Nephron progenitor cell (in vitro differentiated cells): ENCODE data around the gene ACOT9.

Source experiments
- DNase-seq: peaks from one replicate; pipeline ENCODE4 v3.0.0; 2021
- H3K27ac Mint-ChIP-seq: 2 replicates; pipeline ENCODE4 v1.8.0; 2021; ENCODE audit warnings: mild to moderate bottlenecking, moderate library complexity, mixed read lengths
- H3K27me3 Mint-ChIP-seq: 2 replicates; pipeline ENCODE4 v1.8.0; 2021; ENCODE audit warnings: mild to moderate bottlenecking, low read depth, mixed read lengths; ENCODE audit not compliant: poor library complexity
- H3K36me3 Mint-ChIP-seq: 2 replicates; pipeline ENCODE4 v1.8.0; 2021; ENCODE audit warnings: low read depth, mixed read lengths
- H3K4me1 Mint-ChIP-seq: 2 replicates; pipeline ENCODE4 v1.8.0; 2021; ENCODE audit warnings: mixed read lengths
- H3K4me3 Mint-ChIP-seq: 2 replicates; pipeline ENCODE4 v1.8.0; 2021; ENCODE audit warnings: mild to moderate bottlenecking, moderate library complexity, mixed read lengths
- H3K9me3 Mint-ChIP-seq: 2 replicates; pipeline ENCODE4 v1.8.0; 2021; ENCODE audit warnings: mild to moderate bottlenecking, moderate library complexity, mixed read lengths
- TF ChIP-seq, protein P1 (sequence below): fragments of 200-600 bp; sonication (generic); IDR thresholded peaks from 2 replicates; pipeline ENCODE4 v1.5.0; 2021; ENCODE audit warnings: antibody characterized with exemption

Gene ACOT9

DNA sequence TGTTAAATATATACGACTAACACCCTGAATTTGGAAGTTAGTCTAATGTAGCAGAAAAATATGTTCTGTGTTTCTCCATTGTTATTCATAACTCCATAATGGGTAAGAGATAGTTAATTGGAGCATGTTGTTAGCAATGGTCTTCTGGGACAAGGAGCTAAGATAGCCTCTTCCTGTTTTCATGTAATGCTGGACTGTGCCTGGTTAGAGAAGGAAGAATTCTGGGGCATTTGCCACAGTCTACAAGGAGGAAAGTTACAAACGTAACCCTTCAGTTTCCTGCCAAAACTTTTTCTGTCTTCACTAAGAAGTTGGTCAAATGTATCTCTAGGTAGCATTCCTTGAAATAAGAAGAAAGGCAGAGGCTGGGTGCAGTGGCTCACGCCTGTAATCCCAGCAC, 70.0 kb downstream of the ACOT9 start:
- no peak overlapping the region for H3K4me3 Mint-ChIP-seq
- H3K27me3 Mint-ChIP-seq, result no peaks in the 10 kb centered on the region
- peaks cover 14% of the 10 kb centered on the region for H3K4me1 Mint-ChIP-seq
- H3K27ac Mint-ChIP-seq, result peak overlapping the region; percentile 83
- TF ChIP-seq, protein P1, sequence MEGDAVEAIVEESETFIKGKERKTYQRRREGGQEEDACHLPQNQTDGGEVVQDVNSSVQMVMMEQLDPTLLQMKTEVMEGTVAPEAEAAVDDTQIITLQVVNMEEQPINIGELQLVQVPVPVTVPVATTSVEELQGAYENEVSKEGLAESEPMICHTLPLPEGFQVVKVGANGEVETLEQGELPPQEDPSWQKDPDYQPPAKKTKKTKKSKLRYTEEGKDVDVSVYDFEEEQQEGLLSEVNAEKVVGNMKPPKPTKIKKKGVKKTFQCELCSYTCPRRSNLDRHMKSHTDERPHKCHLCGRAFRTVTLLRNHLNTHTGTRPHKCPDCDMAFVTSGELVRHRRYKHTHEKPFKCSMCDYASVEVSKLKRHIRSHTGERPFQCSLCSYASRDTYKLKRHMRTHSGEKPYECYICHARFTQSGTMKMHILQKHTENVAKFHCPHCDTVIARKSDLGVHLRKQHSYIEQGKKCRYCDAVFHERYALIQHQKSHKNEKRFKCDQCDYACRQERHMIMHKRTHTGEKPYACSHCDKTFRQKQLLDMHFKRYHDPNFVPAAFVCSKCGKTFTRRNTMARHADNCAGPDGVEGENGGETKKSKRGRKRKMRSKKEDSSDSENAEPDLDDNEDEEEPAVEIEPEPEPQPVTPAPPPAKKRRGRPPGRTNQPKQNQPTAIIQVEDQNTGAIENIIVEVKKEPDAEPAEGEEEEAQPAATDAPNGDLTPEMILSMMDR, result no peak
- H3K9me3 Mint-ChIP-seq, result no peaks in the 10 kb centered on the region
- peaks cover 59% of the 10 kb centered on the region for H3K36me3 Mint-ChIP-seq
- DNase-seq, result no peak

DNA sequence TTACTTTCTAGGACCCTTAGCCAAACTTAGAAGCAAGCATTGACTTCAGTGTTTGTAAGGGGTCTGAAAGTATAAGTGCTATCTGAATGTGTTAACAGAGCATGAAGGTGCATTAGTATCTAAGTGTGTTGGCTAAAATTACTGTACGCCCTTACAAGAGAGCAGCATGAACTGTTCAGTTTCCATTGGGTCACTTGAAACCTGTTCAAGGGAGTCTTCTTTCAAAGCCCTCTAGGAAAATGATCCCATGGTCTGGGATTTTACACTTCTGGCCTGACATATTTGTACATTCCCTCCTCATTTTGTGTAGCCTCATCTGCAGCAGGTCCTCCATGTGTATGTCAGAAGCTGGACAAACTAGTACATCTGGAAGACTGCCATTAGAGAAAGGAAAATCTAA, 72.5 kb downstream of the ACOT9 start:
- TF ChIP-seq, protein P1, result no peak
- H3K27me3 Mint-ChIP-seq, result no peaks in the 10 kb centered on the region
- DNase-seq, result no peak
- peaks cover 42% of the 10 kb centered on the region for H3K36me3 Mint-ChIP-seq
- H3K4me1 Mint-ChIP-seq, result peaks cover 36% of the 10 kb centered on the region
- H3K9me3 Mint-ChIP-seq, result no peaks in the 10 kb centered on the region
- peak overlapping the region; percentile 63 for H3K27ac Mint-ChIP-seq
- H3K4me3 Mint-ChIP-seq, result no peak overlapping the region

DNA sequence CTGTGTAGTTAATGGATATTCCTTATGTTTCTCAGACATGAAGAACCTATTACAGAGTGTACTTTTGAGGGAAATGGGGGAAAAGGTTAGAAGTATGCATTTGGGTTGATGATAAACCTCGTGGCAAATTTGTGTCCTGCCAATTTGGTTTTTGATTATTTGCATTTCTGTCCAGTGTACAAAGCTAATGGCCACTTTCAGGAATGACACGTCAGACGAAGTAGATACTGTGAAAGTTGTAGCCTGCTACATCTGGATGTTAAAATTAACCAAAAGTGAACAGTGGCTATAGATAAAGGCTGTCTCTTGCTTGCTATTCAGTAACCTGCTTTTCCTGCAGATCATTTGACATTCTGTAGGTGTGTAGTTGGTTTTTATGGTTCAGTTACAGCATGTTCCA, 74.7 kb downstream of the ACOT9 start:
- no peak for DNase-seq
- Mint-ChIP-seq H3K4me1 (peaks cover 36% of the 10 kb centered on the region), H3K27me3 (no peaks in the 10 kb centered on the region), H3K9me3 (no peaks in the 10 kb centered on the region), H3K4me3 (peak overlapping the region; percentile 91), H3K36me3 (peaks cover 27% of the 10 kb centered on the region), H3K27ac (no peak overlapping the region)
- TF ChIP-seq, protein P1, result no peak

DNA sequence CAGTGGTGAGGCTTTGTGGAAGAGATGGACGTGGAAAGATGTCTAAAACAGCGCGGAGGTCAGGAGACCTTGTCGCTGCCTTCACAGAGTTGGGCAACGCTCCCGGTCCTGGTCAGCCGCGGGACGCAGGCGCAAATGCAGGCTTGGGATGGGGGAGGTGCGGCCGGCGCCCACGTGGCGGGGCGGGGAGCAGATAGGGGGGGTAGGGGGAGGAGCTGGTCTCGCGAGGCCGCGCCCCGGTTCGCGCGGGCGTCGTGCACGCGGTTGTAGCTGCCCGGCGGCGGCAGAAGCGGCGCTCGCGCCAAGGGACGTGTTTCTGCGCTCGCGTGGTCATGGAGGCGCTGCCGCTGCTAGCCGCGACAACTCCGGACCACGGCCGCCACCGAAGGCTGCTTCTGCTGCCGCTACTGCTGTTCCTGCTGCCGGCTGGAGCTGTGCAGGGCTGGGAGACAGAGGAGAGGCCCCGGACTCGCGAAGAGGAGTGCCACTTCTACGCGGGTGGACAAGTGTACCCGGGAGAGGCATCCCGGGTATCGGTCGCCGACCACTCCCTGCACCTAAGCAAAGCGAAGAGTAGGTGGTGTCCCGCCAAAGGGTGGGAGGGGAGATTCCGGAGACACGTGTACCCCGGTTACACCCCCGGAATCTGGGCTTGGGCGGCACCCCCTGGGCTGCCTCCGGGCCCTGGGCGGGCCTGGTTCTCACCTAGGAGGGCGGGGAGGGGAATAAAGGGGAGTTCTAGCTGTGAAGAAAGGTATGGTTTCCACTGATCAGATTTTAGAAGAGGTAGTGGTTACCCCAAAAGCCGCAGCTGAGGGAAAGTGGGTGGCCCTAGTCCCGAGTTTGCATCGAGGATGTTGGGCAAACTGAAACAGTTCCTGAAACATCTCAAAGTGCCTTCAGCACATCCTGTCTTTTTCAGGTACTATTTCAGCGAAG, 75.6 kb downstream of the ACOT9 start, which contains the start of gene PRDX4:
TSS of gene PRDX4 (plus strand) at position 255 of the 939 bp plus-strand sequence. CDS start at position 333, 78 bp downstream.
- TF ChIP-seq, protein P1, result no peak
- peaks cover 36% of the 10 kb centered on the region for H3K4me1 Mint-ChIP-seq

DNA sequence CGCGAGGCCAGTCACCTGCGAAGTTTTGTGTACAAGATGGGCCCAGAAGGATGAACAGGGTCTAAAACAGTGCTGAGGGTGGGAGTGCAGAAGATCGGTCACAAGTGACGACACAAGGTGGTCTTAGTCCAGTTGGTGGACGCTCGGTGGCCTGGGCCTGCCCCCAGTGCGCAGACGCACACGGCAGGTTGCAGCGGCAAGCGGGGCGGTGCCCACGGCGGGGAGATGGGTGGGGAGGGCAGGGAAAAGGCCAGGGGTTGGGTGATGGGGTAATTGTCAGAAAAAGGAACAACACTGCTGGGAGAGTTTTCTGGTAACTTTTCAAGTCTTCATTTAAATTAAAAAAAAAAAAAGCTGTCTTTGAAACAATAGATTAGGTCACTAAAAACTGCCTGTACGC, 76.8 kb downstream of the ACOT9 start:
- Mint-ChIP-seq H3K9me3 (no peaks in the 10 kb centered on the region), H3K27me3 (no peaks in the 10 kb centered on the region), H3K4me1 (peaks cover 36% of the 10 kb centered on the region), H3K4me3 (peak overlapping the region; percentile 62), H3K36me3 (peaks cover 7% of the 10 kb centered on the region), H3K27ac (no peak overlapping the region)
- TF ChIP-seq, protein P1, result no peak
- no peak for DNase-seq

More for the DNA sequence above, 75.6 kb downstream of the ACOT9 start, which contains the start of gene PRDX4:
- H3K36me3 Mint-ChIP-seq, result peaks cover 19% of the 10 kb centered on the region
- H3K27ac Mint-ChIP-seq, result no peak within 1 kb of the TSS
- H3K4me3 Mint-ChIP-seq, result peak within 1 kb of the TSS; percentile 91
- DNase-seq, result peak; percentile 92
- H3K27me3 Mint-ChIP-seq, result no peaks in the 10 kb centered on the region
- no peaks in the 10 kb centered on the region for H3K9me3 Mint-ChIP-seq
